Keratinocyte (primary cell): ENCODE results near the gene ISOC2.

Experiments
- EZH2 ChIP-seq: IDR thresholded peaks from one replicate; pipeline ENCODE4 v1.6.1; 2012; ENCODE audit warnings: inconsistent platforms, mild to moderate bottlenecking, low read length, moderate library complexity
- TF ChIP-seq, protein P1 (sequence below), 3 experiments: IDR thresholded peaks in 1 of 3; conservative IDR thresholded peaks in 1 of 3; optimal IDR thresholded peaks in 1 of 3; 2 replicates in 2 of 3; 3 replicates in 1 of 3; pipeline versions ENCODE3 to v1.5.1; 2011; ENCODE audit warnings: low read length in 3 of 3, mild to moderate bottlenecking in 3 of 3, moderate library complexity in 2 of 3, control low read depth in 1 of 3, inconsistent platforms in 1 of 3; ENCODE audit not compliant: insufficient read depth in 2 of 3; ENCODE audit errors: extremely low read depth in 1 of 3

DNA sequence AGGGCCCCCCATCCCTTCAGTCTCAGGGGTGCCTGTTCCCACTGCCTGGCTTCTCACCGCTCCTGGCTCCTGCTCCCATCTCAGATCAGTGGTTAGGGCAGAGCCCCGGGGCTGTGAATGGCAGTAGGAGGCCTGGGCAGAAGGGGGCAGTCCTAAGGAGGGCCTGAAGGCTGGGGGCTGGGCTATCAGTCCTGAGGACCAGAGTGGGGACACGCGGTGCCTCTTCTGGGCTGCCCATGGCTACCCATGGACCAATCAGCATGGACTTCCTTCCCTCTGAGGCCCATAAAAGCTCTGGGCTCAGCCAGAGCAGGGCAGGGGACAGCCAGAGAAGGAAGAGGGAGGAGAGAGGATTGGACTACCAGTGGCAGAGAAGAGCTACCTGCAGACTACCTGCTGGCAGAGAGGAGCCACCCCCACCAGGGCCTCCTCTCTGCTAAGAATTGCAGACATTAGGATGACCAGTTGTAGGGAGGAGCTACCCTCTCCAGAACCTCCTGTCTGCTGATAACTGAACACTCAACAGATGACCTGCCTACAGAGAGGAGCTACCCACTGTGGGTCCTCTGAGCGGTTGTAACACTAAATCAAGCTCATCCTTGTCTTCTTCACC is 41.7 kb downstream of the ISOC2 start:
- TF ChIP-seq, protein P1, sequence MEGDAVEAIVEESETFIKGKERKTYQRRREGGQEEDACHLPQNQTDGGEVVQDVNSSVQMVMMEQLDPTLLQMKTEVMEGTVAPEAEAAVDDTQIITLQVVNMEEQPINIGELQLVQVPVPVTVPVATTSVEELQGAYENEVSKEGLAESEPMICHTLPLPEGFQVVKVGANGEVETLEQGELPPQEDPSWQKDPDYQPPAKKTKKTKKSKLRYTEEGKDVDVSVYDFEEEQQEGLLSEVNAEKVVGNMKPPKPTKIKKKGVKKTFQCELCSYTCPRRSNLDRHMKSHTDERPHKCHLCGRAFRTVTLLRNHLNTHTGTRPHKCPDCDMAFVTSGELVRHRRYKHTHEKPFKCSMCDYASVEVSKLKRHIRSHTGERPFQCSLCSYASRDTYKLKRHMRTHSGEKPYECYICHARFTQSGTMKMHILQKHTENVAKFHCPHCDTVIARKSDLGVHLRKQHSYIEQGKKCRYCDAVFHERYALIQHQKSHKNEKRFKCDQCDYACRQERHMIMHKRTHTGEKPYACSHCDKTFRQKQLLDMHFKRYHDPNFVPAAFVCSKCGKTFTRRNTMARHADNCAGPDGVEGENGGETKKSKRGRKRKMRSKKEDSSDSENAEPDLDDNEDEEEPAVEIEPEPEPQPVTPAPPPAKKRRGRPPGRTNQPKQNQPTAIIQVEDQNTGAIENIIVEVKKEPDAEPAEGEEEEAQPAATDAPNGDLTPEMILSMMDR (optimal IDR thresholded peaks at IDR 0.05 in 1 of 3, IDR thresholded peaks at IDR 0.05 in 1 of 3, conservative IDR thresholded peaks at IDR 0.05 in 1 of 3; ENCODE audit: extremely low read depth in 1 of 3, insufficient read depth in 2 of 3, low read length in 3 of 3), result no peak
- TF ChIP-seq EZH2, result no peak
